ENCODE data around the gene TTC19.
"Not testable (repeated sequence)": the region's sequence is repeated elsewhere in the genome, so short reads cannot be mapped to it uniquely, and the experiment has no call there.

Gene TTC19

GRCh38 chr17:16036261-16036660 is 36.6 kb downstream of the TTC19 start:
- DNase-seq, result no peak

GRCh38 chr17:16037636-16038035 is 38.0 kb downstream of the TTC19 start:
- no peak for DNase-seq

GRCh38 chr17:16040710-16041251 is 41.2 kb downstream of the TTC19 start:
- DNase-seq, result no peak

GRCh38 chr17:16044487-16044886 is 44.9 kb downstream of the TTC19 start:
- DNase-seq, result no peak

GRCh38 chr17:16046966-16047365 is 47.3 kb downstream of the TTC19 start:
- no peak for DNase-seq

- DNase-seq, result no peak
These were observed 49.3 kb downstream of the TTC19 start for GRCh38 chr17:16048811-16049449.

GRCh38 chr17:16050844-16051243 is 51.2 kb downstream of the TTC19 start:
- no peak for DNase-seq

- DNase-seq, result no peak
These were observed 52.9 kb downstream of the TTC19 start for GRCh38 chr17:16052486-16052885.

- not testable (repeated sequence) for DNase-seq
These were observed 55.5 kb downstream of the TTC19 start for GRCh38 chr17:16055139-16055538.

- DNase-seq, result no peak
These were observed 62.0 kb downstream of the TTC19 start for GRCh38 chr17:16061631-16062030.

- no peak for DNase-seq
These were observed 66.5 kb downstream of the TTC19 start for GRCh38 chr17:16066125-16066524.

- no peak for DNase-seq
These were observed 68.7 kb downstream of the TTC19 start for GRCh38 chr17:16068323-16068722.

- DNase-seq, result no peak
These were observed 72.4 kb downstream of the TTC19 start for GRCh38 chr17:16072031-16072430.

GRCh38 chr17:16073845-16074244 is 74.2 kb downstream of the TTC19 start:
- DNase-seq, result no peak

- no peak for DNase-seq
These were observed 74.8 kb downstream of the TTC19 start for GRCh38 chr17:16074423-16074822.

- no peak for DNase-seq
These were observed 76.3 kb downstream of the TTC19 start for GRCh38 chr17:16075949-16076348.
